Measurements from ENCODE around the gene HES1.
A peak's percentile ranks its signal among the peaks of the same experiment; 100 is the strongest.
"Not testable (repeated sequence)": the region's sequence is repeated elsewhere in the genome, so short reads cannot be mapped to it uniquely, and the experiment has no call there.

Gene HES1

GRCh38 chr3:194135806-194136518 is at the start of gene HES1:
TSS of gene HES1 (plus strand) at chr3:194136148. CDS start at chr3:194136381, 233 bp downstream.
- peak in 1 of 2 donors; percentile 40 for DNase-seq (ENCODE audit: low read depth in 2 of 2)

- no peak for DNase-seq (ENCODE audit: low read depth in 2 of 2)
Measured at GRCh38 chr3:194086388-194087075, 49.4 kb upstream of the HES1 start.

GRCh38 chr3:194087280-194087679 is 48.7 kb upstream of the HES1 start:
- no peak for DNase-seq (ENCODE audit: low read depth in 2 of 2)

GRCh38 chr3:194087995-194088855 is 47.7 kb upstream of the HES1 start:
- no peak for DNase-seq (ENCODE audit: low read depth in 2 of 2)

GRCh38 chr3:194089357-194090177 is 46.4 kb upstream of the HES1 start:
- DNase-seq (ENCODE audit: low read depth in 2 of 2) = peak; percentile 13 to 25

- DNase-seq (ENCODE audit: low read depth in 2 of 2) = not testable (repeated sequence)
Measured at GRCh38 chr3:194090178-194090555, 45.8 kb upstream of the HES1 start.

GRCh38 chr3:194090716-194091115 is 45.2 kb upstream of the HES1 start:
- DNase-seq (ENCODE audit: low read depth in 2 of 2) = no peak

- no peak for DNase-seq (ENCODE audit: low read depth in 2 of 2)
Measured at GRCh38 chr3:194091141-194091540, 44.8 kb upstream of the HES1 start.

- not testable (repeated sequence) for DNase-seq (ENCODE audit: low read depth in 2 of 2)
Measured at GRCh38 chr3:194091897-194092296, 44.1 kb upstream of the HES1 start.

- DNase-seq (ENCODE audit: low read depth in 2 of 2) = no peak
Measured at GRCh38 chr3:194092881-194093301, 43.1 kb upstream of the HES1 start.

GRCh38 chr3:194093842-194094241 is 42.1 kb upstream of the HES1 start:
- no peak for DNase-seq (ENCODE audit: low read depth in 2 of 2)

GRCh38 chr3:194095464-194095863 is 40.5 kb upstream of the HES1 start:
- no peak for DNase-seq (ENCODE audit: low read depth in 2 of 2)

GRCh38 chr3:194095902-194096301 is 40.0 kb upstream of the HES1 start:
- DNase-seq (ENCODE audit: low read depth in 2 of 2) = no peak

- DNase-seq (ENCODE audit: low read depth in 2 of 2) = no peak
Measured at GRCh38 chr3:194097141-194097882, 38.6 kb upstream of the HES1 start.

- DNase-seq (ENCODE audit: low read depth in 2 of 2) = no peak
Measured at GRCh38 chr3:194098081-194098842, 37.7 kb upstream of the HES1 start.

GRCh38 chr3:194098843-194099183 is 37.1 kb upstream of the HES1 start:
- DNase-seq (ENCODE audit: low read depth in 2 of 2) = no peak

GRCh38 chr3:194099215-194099614 is 36.7 kb upstream of the HES1 start:
- no peak for DNase-seq (ENCODE audit: low read depth in 2 of 2)

- DNase-seq (ENCODE audit: low read depth in 2 of 2) = no peak
Measured at GRCh38 chr3:194100856-194101390, 35.0 kb upstream of the HES1 start.

GRCh38 chr3:194101592-194102432 is 34.1 kb upstream of the HES1 start:
- no peak for DNase-seq (ENCODE audit: low read depth in 2 of 2)
